Natural killer cell (primary cell): ENCODE results near the gene IST1. TPM values are rescaled to one million over a fixed set of nuclear protein-coding genes. Genes with fewer than 3 reads are reported as not detected.

Source experiments
- ATAC-seq, 3 donors: fragments of 150-1000 bp in 2 of 3; fragments of 200-7000 bp in 1 of 3; cut with Tn5 transposase; 1 replicate in 1 of 3; 2 replicates in 2 of 3; pipeline ENCODE4 v1.10.0; 2021; ENCODE audit warnings: mild to moderate bottlenecking in 2 of 3, moderate library complexity in 2 of 3
- DNase-seq, 2 donors: peaks; one replicate each; pipeline versions ENCODE4 v3.0.0 to v3.0.0-alpha.2; 2013 to 2021; ENCODE audit warnings: mixed read lengths in 1 of 2
- H3K27ac ChIP-seq: one replicate; pipeline ENCODE4 v1.5.1; 2013; ENCODE audit warnings: mild to moderate bottlenecking, low read length
- H3K27me3 ChIP-seq: one replicate; pipeline ENCODE4 v1.6.1; 2013; ENCODE audit warnings: low read length; ENCODE audit not compliant: control insufficient read depth, insufficient read depth
- H3K36me3 ChIP-seq: one replicate; pipeline ENCODE4 v1.6.1; 2013; ENCODE audit warnings: low read length; ENCODE audit not compliant: control insufficient read depth, insufficient read depth
- H3K4me1 ChIP-seq: one replicate; pipeline ENCODE4 v1.6.1; 2013; ENCODE audit warnings: low read length; ENCODE audit not compliant: control insufficient read depth, insufficient read depth
- H3K4me3 ChIP-seq: one replicate; pipeline ENCODE4 v1.5.1; 2013; ENCODE audit warnings: low read length
- H3K9me3 ChIP-seq: one replicate; pipeline ENCODE4 v1.6.1; 2013; ENCODE audit warnings: low read length; ENCODE audit not compliant: control insufficient read depth, insufficient read depth
- H3K27ac Mint-ChIP-seq, 2 donors: one replicate each; pipeline ENCODE4 v1.8.0; 2022; ENCODE audit warnings: mild to moderate bottlenecking in 2 of 2, mixed read lengths in 2 of 2, moderate library complexity in 1 of 2
- H3K27me3 Mint-ChIP-seq, 2 donors: one replicate each; pipeline ENCODE4 v1.8.0; 2022; ENCODE audit warnings: low read depth in 2 of 2, mixed read lengths in 2 of 2
- H3K36me3 Mint-ChIP-seq: one replicate; pipeline ENCODE4 v1.8.0; 2022; ENCODE audit warnings: mixed read lengths
- H3K4me1 Mint-ChIP-seq, 2 donors: one replicate each; pipeline ENCODE4 v1.8.0; 2022; ENCODE audit warnings: mixed read lengths in 2 of 2
- H3K4me3 Mint-ChIP-seq: one replicate; pipeline ENCODE4 v1.8.0; 2022; ENCODE audit warnings: mild to moderate bottlenecking, moderate library complexity, mixed read lengths
- H3K9me3 Mint-ChIP-seq, 2 donors: one replicate each; pipeline ENCODE4 v1.8.0; 2022; ENCODE audit warnings: mixed read lengths in 2 of 2
- WGBS: methylation state at CpG from one replicate; pipeline ENCODE4 v1.1.7; 2013; ENCODE audit warnings: missing lambda C conversion rate; ENCODE audit not compliant: insufficient coverage; 5-methylcytosine and 5-hydroxymethylcytosine counted together
- intact Hi-C: fragments of 100-400 bp; cut with micrococcal nuclease; formaldehyde crosslinking; loops from one replicate; pipeline ENCODE4 v1.14.2; 2022
- total RNA-seq, 4 donors: library from RNA; stranded (reverse); fragments of 120-200 nt in 1 of 4; gene quantifications; one replicate each; pipeline versions ENCODE4 v1.2.3 to v1.2.4, GENCODE V29; 2013 to 2022
- TF ChIP-seq, protein P1 (sequence below): fragments of 200-600 bp; IDR thresholded peaks from one replicate; pipeline ENCODE4 v1.8.0; 2022; ENCODE audit warnings: antibody characterized with exemption

The IST1 gene
- total RNA-seq, 3 donors from 2014 or later (not counting 1 experiment from before 2014, with no cell fraction given) = 363 to 391 (median 378) TPM

- peak overlapping the region; percentile 91 to 96 for H3K27ac Mint-ChIP-seq
- no peaks in the 10 kb centered on the region for H3K36me3 ChIP-seq
- no peaks in the 10 kb centered on the region for H3K9me3 ChIP-seq
- TF ChIP-seq, protein P1, sequence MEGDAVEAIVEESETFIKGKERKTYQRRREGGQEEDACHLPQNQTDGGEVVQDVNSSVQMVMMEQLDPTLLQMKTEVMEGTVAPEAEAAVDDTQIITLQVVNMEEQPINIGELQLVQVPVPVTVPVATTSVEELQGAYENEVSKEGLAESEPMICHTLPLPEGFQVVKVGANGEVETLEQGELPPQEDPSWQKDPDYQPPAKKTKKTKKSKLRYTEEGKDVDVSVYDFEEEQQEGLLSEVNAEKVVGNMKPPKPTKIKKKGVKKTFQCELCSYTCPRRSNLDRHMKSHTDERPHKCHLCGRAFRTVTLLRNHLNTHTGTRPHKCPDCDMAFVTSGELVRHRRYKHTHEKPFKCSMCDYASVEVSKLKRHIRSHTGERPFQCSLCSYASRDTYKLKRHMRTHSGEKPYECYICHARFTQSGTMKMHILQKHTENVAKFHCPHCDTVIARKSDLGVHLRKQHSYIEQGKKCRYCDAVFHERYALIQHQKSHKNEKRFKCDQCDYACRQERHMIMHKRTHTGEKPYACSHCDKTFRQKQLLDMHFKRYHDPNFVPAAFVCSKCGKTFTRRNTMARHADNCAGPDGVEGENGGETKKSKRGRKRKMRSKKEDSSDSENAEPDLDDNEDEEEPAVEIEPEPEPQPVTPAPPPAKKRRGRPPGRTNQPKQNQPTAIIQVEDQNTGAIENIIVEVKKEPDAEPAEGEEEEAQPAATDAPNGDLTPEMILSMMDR = peak; percentile 89
- H3K9me3 Mint-ChIP-seq = no peaks in the 10 kb centered on the region
- H3K36me3 Mint-ChIP-seq = peaks cover 8% of the 10 kb centered on the region
- no peaks in the 10 kb centered on the region for H3K27me3 Mint-ChIP-seq
- peaks cover 36% of the 10 kb centered on the region for H3K4me1 ChIP-seq
- no peaks in the 10 kb centered on the region for H3K27me3 ChIP-seq
- H3K27ac ChIP-seq = peak overlapping the region; percentile 64
- peak; percentile 63 to 79 (median 67) for ATAC-seq
- H3K4me3 ChIP-seq = peak overlapping the region; percentile 74
- peak; percentile 51 to 93 for DNase-seq
- intact Hi-C loops = loop anchor here (2.0 to 5.0 kb wide), 3 partner anchors 35 to 160 kb away; partner anchors contain the start of genes AP1G1, ATXN1L and PHLPP2
- WGBS = 12% methylated on average over 7 of the region's 9 CpGs
- H3K4me3 Mint-ChIP-seq = peak overlapping the region; percentile 91
- peaks cover 46 to 49% of the 10 kb centered on the region in 2 donors for H3K4me1 Mint-ChIP-seq
These were observed 12.7 kb upstream of the IST1 start for GRCh38 chr16:71882505-71883167.

DNA sequence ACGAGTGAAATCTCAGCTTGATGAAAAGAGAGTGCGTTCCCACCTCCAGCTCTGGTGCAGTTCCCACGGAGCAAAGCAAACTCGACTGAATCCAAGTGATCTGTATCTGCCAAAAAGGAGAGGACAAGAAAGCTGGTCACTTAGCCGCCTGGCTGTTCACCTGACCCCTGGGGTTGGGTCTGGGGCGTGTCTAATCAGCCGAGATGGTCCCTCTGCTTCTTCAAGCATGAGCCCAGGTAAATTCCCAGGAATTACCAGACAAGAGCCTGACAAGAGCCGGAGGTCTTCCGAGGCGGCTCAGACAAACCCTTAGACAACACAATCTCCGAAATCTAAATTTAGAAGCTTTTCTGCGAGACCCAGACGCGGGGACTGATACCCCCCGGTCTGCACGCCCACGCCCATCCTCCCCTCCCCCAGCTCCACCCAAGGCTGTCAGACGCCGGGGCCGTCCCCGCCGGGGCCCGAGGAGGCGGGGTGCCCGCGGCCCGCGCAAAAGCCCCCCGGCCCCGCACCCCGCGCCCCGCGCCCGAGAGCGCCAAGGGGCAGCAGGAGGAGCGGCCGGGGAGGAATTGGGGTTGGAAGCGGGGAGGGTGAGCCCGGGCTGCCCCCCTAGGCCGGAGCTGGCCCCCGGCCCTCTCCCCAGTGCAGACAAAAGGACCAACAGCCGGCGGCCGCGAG lies 12.0 kb upstream of the IST1 start:
- Histone ChIP-seq H3K4me3 (peak overlapping the region; percentile 74), H3K4me1 (peaks cover 36% of the 10 kb centered on the region), H3K9me3 (no peaks in the 10 kb centered on the region), H3K27ac (peak overlapping the region; percentile 64), H3K27me3 (no peaks in the 10 kb centered on the region), H3K36me3 (no peaks in the 10 kb centered on the region)
- intact Hi-C loops = loop anchor here (2.0 to 5.0 kb wide), 3 partner anchors 36 to 161 kb away; partner anchors contain the start of genes AP1G1, ATXN1L and PHLPP2
- H3K27ac Mint-ChIP-seq = peak overlapping the region; percentile 91 to 96
- H3K4me3 Mint-ChIP-seq = peak overlapping the region; percentile 91
- no peaks in the 10 kb centered on the region for H3K27me3 Mint-ChIP-seq
- under 1% methylated on average over 46 of the region's 46 CpGs for WGBS
- ATAC-seq (peak; percentile 19 to 45 (median 37)), DNase-seq (peak; percentile 36 to 73)
- TF ChIP-seq, protein P1 = no peak
- peaks cover 46 to 49% of the 10 kb centered on the region in 2 donors for H3K4me1 Mint-ChIP-seq
- H3K9me3 Mint-ChIP-seq = no peaks in the 10 kb centered on the region
- H3K36me3 Mint-ChIP-seq = peaks cover 8% of the 10 kb centered on the region

DNA sequence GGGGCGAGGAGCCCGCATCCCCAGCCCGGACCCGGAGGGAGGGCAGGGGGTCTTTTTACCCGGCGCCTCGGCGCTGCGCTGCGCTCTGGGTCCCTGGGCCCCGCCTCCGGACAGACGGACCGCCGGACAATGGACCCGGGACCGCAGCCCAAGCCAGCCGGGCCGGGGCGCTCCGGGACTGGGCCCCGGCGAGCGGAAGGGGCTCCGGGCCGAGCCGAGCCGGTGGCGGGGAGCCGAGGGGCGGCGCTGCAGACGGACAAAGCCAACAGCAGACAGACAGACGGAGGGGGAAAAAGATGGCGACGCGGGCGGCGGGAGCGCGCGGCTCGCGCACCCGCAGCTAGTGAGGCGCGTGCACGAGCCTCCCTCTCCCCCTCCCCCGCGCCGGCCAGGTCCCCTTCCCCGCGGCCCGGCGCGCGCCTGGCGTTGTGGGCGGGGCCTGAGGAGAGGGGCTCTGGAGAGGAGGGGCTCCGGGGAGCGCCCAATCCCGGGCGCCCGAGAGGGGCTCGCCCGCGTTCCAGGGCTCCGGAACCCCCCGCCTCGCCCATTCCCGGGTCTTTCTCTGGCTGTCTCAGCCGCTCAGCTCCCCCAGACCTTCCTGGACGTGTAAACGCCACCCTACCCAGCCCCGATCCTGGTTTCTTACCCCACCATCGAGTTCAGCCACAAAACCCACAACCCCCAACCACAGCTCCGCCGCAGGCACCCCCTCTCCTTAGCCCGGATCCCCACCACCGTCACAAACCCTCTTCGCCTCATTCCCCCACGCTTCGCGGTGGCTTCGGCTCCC lies 11.3 kb upstream of the IST1 start, which contains the start of gene ZNF821:
TSS of gene ZNF821 (minus strand) at position 334 of the 790 bp plus-strand sequence. CDS start 4,236 bp downstream, outside the sequence.
- intact Hi-C loops = loop anchor here (1.0 to 5.0 kb wide), 4 partner anchors 11 to 162 kb away; partner anchors contain the start of genes AP1G1, ATXN1L, IST1 and PHLPP2
- Histone ChIP-seq H3K9me3 (no peaks in the 10 kb centered on the region), H3K27ac (peak within 1 kb of the TSS; percentile 78), H3K27me3 (no peaks in the 10 kb centered on the region), H3K4me1 (peaks cover 36% of the 10 kb centered on the region), H3K4me3 (peak within 1 kb of the TSS; percentile 74), H3K36me3 (no peaks in the 10 kb centered on the region)
- H3K4me3 Mint-ChIP-seq = peak within 1 kb of the TSS; percentile 93
- H3K27ac Mint-ChIP-seq = peak within 1 kb of the TSS; percentile 91 to 96
- 0% methylated on average over 80 of the region's 85 CpGs for WGBS
- no peaks in the 10 kb centered on the region for H3K27me3 Mint-ChIP-seq
- DNase-seq = peak; percentile 70 to 90
- TF ChIP-seq, protein P1 = peak; percentile 45
- ATAC-seq = peak; percentile 62 to 77 (median 64)
- peaks cover 3% of the 10 kb centered on the region for H3K36me3 Mint-ChIP-seq
- no peaks in the 10 kb centered on the region for H3K9me3 Mint-ChIP-seq
- peaks cover 46 to 49% of the 10 kb centered on the region in 2 donors for H3K4me1 Mint-ChIP-seq
